K562 (cell line): ENCODE data around the gene YTHDF1. TPM values are rescaled to one million over a fixed set of nuclear protein-coding genes. Genes with fewer than 3 reads are reported as not detected.

Source experiments
- ATAC-seq: fragments of 200-7000 bp; cut with Tn5 transposase; 3 replicates; pipeline ENCODE4 v1.9.1; 2020; ENCODE audit warnings: moderate library complexity
- BruUV-seq: library from RNA; stranded (reverse); fragments of 400-500 nt; replicated peaks from 2 replicates; lab custom pipeline; 2021; lab: Mats Ljungman, UMichigan
- CTCF ChIA-PET: fragments of 300-600 bp; formaldehyde crosslinking; extraction: SDS; loops from one replicate; lab custom pipeline; 2021; ENCODE audit warnings: low intra/inter-chr PET ratio; lab: Yijun Ruan, JAX
- POLR2A ChIA-PET: fragments of 300-600, 350-650 bp; sonication (Branson Sonifier 250); formaldehyde crosslinking; extraction: SDS; loops from one replicate; lab custom pipeline; 2021; ENCODE audit warnings: antibody characterized with exemption, inconsistent platforms; lab: Yijun Ruan, JAX
- DNase-seq, 4 experiments: peaks; one replicate each; pipeline versions ENCODE4 v3.0.0 to v3.0.0-alpha.2; 2011 to 2018; ENCODE audit warnings: low spot score in 3 of 4, mixed read lengths in 3 of 4; ENCODE audit errors: extremely low read depth in 1 of 4
- FAIRE-seq: peaks from 2 replicates; lab custom pipeline; 2011; peaks lifted over from hg19 to GRCh38; lab: Jason Lieb, UNC
- H2AFZ ChIP-seq: 2 replicates; pipeline ENCODE4 v1.6.0; 2011; ENCODE audit warnings: low read depth, low read length, control low read depth, inconsistent platforms
- H3K27ac ChIP-seq: fragments of 200-600 bp; 3 replicates; pipeline ENCODE4 v1.8.0; 2011; ENCODE audit warnings: low read depth, mild to moderate bottlenecking, control low read depth, inconsistent platforms, low read length, moderate library complexity, mixed read lengths; ENCODE audit errors: extremely low read depth
- H3K27me3 ChIP-seq, 2 experiments: fragments of 300-600 bp in 1 of 2; 2 replicates in 1 of 2; 3 replicates in 1 of 2; pipeline versions ENCODE4 v1.6.0 to v1.8.0; 2011; ENCODE audit warnings: inconsistent platforms in 2 of 2, low read length in 2 of 2, mild to moderate bottlenecking in 1 of 2, mixed read lengths in 1 of 2, moderate library complexity in 1 of 2; ENCODE audit not compliant: control insufficient read depth in 2 of 2, insufficient read depth in 2 of 2
- H3K36me3 ChIP-seq: fragments of 300-600 bp; 3 replicates; pipeline ENCODE4 v1.8.0; 2011; ENCODE audit warnings: mild to moderate bottlenecking, low read length, inconsistent platforms; ENCODE audit not compliant: control insufficient read depth, insufficient read depth
- H3K4me1 ChIP-seq, 2 experiments: fragments of 200-600 bp in 1 of 2; replicated peaks in 1 of 2; 2 replicates in 1 of 2; 3 replicates in 1 of 2; pipeline versions ENCODE4 v1.5.1 to v1.8.0; 2011; ENCODE audit warnings: inconsistent platforms in 2 of 2, low read length in 2 of 2, mild to moderate bottlenecking in 1 of 2, mixed read lengths in 1 of 2, moderate library complexity in 1 of 2; ENCODE audit not compliant: control insufficient read depth in 2 of 2, insufficient read depth in 2 of 2
- H3K4me2 ChIP-seq: 2 replicates; pipeline ENCODE4 v1.6.1; 2011; ENCODE audit warnings: low read length, control low read depth, inconsistent platforms, mixed read lengths; ENCODE audit not compliant: insufficient read depth
- H3K4me3 ChIP-seq: fragments of 200-600 bp; sonication (generic), shearing (Covaris generic); 2 replicates; pipeline ENCODE4 v1.5.1; 2016; ENCODE audit warnings: control low read depth, inconsistent platforms
- H3K79me2 ChIP-seq: fragments of 200-600 bp; 3 replicates; pipeline ENCODE4 v1.8.0; 2011; ENCODE audit warnings: low read length, inconsistent platforms; ENCODE audit not compliant: control insufficient read depth, insufficient read depth
- H3K9ac ChIP-seq, 2 experiments: 2 replicates each; pipeline versions ENCODE4 v1.6.0 to v1.6.1; 2011; ENCODE audit warnings: low read depth in 2 of 2, low read length in 2 of 2, control low read depth in 1 of 2, inconsistent platforms in 1 of 2, mild to moderate bottlenecking in 1 of 2, mixed read lengths in 1 of 2; ENCODE audit not compliant: insufficient read depth in 1 of 2
- H3K9me1 ChIP-seq: one replicate; pipeline ENCODE4 v1.6.0; 2011; ENCODE audit warnings: inconsistent platforms, mild to moderate bottlenecking, low read length, moderate library complexity; ENCODE audit not compliant: control insufficient read depth, insufficient read depth
- H3K9me3 ChIP-seq: replicated peaks from 2 replicates; pipeline ENCODE4 v1.5.1; 2011; ENCODE audit warnings: low read depth, low read length, inconsistent platforms; ENCODE audit not compliant: control insufficient read depth, insufficient read depth
- H4K20me1 ChIP-seq: replicated peaks from 2 replicates; pipeline ENCODE4 v1.6.1; 2011; ENCODE audit warnings: low read length, inconsistent platforms, mixed read lengths; ENCODE audit not compliant: control insufficient read depth, insufficient read depth
- ZKSCAN3 ChIP-seq: fragments of 250-450 bp; sonication (Bioruptor Pico); IDR thresholded peaks from 2 replicates; pipeline ENCODE4 v1.4.0; 2020
- ZNF764 ChIP-seq: fragments of 250-450 bp; sonication (Bioruptor Pico); IDR thresholded peaks from 2 replicates; pipeline ENCODE4 v1.4.0; 2020; ENCODE audit warnings: low read depth, mild to moderate bottlenecking, moderate library complexity
- WGBS: fragments of 100-300 bp; shearing (Covaris generic); methylation state at CpG from one replicate; pipeline ENCODE4 v1.1.6; 2016; ENCODE audit warnings: low coverage, mixed read lengths; ENCODE audit not compliant: insufficient coverage; ENCODE audit errors: missing lambda C conversion rate; 5-methylcytosine and 5-hydroxymethylcytosine counted together
- in situ Hi-C: fragments of 300-500 bp; cut with MboI; formaldehyde crosslinking; loops from 4 replicates; pipeline ENCODE4 v1.15.0; 2018; ENCODE audit warnings: inconsistent platforms, mixed read lengths
- intact Hi-C: fragments of 100-400 bp; cut with micrococcal nuclease; formaldehyde crosslinking; loops from 2 replicates; pipeline ENCODE4 v1.14.2; 2022
- polyA plus RNA-seq, 8 experiments: library from polyadenylated mRNA; depleted of rRNA in 4 of 8; stranded (reverse) in 5 of 8; unstranded in 3 of 8; fragments of >200 nt; fragmentation: Nextera tagmentation in 2 of 8; fragmentation: Illumina TruSeq in 1 of 8; extraction: Ambion mirVana in 2 of 8; extraction: Trizol in 1 of 8; gene quantifications; 2 replicates each; pipeline versions ENCODE4 v1.2.1 to v1.2.3, GENCODE V29; 2011 to 2014; ENCODE audit warnings: inconsistent platforms in 1 of 8, missing spikeins in 1 of 8
- total RNA-seq, 7 experiments: library from RNA; depleted of rRNA in 6 of 7; stranded (reverse); fragments of >200 nt in 6 of 7; fragmentation: Illumina TruSeq in 2 of 7; extraction: Trizol in 2 of 7; gene quantifications; 2 replicates each; pipeline versions ENCODE4 v1.2.1 to v1.2.3, GENCODE V29; 2011 to 2021; ENCODE audit warnings: low replicate concordance in 1 of 7
- TF ChIP-seq, protein P1 (sequence below), 2 experiments: fragments of 450-650 bp in 1 of 2; sonication (generic) in 1 of 2; formaldehyde crosslinking in 1 of 2; IDR thresholded peaks; 2 replicates each; pipeline versions ENCODE4 v1.7.1 to v1.9.0; 2016 to 2022; ENCODE audit warnings: inconsistent platforms in 1 of 2, mild to moderate bottlenecking in 1 of 2, missing genetic modification reagents in 1 of 2
- TF ChIP-seq, protein P2 (sequence below), 3 experiments: fragments of 200-800 bp in 1 of 3; sonication (Bioruptor generic) in 1 of 3; sonication (generic) in 1 of 3; formaldehyde crosslinking in 1 of 3; IDR thresholded peaks; 2 replicates each; pipeline versions ENCODE4 v1.6.1 to v1.8.0; 2016 to 2022; ENCODE audit warnings: mild to moderate bottlenecking in 2 of 3, missing compliant biosample characterization in 2 of 3, missing genetic modification characterization in 2 of 3, missing genetic modification reagents in 1 of 3

The YTHDF1 gene
- total and polyA plus RNA-seq, 9 of the 15 experiments (the other 6 are each of a cell fraction or from before 2014, with no cell fraction given): 10.1 to 42.4 (median 27.8) TPM

DNA sequence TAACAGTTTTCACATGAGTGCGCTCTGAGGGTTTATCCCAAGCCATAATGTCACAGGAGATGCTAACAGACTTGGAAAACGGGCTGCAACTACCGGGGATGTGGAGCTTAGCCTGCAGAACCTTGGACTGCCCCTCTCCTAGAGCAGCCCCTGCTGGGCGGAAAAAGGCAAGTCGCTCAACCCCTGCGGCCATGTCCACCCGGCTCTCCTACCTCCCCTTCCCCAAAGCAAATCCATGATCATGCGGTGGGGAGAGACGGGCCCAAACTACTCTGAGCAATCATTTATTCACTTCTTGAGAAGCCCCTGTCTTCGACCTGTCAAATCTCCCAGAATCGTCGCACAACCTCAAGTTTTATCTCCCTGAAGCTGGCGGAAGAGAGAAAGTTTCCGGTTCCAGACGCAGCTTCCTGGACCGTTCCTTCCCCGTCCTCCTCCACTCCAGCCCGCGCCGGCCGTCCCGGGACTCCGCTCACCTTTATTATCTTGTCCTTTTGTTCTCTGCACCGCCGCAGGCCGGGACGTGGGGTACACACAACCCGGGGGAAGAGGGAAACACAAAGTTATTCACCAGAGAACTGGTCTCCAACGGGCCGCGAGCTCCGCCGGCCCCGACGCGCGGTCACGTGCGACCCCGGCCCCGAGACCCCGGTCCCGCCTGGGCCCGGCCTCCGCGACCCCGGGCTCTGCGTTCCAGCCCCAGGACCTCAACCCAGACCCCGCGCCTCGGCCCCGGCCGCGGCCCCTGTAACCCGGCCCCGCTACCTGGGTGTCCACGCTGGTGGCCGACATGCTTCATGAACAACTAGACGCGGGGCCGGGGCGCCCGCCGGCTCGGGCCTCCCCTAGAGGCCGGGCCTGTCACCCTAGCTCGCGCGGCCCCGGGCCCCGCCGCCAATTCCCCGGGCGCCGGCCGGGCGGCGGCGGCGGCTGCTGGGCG is 560 bp downstream of the YTHDF1 start:
- FAIRE-seq: peak; percentile 79
- Histone ChIP-seq H3K9me1 (no peaks in the 10 kb centered on the region), H3K79me2 (peaks cover 53% of the 10 kb centered on the region), H2AFZ (peak overlapping the region; percentile 47; the same call in 1 of the 2 replicates), H3K36me3 (peaks cover 47% of the 10 kb centered on the region), H3K9ac (peak overlapping the region; percentile 88 to 99), H3K4me1 (peaks cover 17 to 41% of the 10 kb centered on the region in 2 experiments; a peak in 4 of 5 replicates), H3K4me3 (peak overlapping the region; percentile 90), H3K27me3 (peaks cover 0 to 13% of the 10 kb centered on the region in 2 experiments; a peak in 3 of 5 replicates), H3K27ac (peak overlapping the region; percentile 82), H3K4me2 (peak overlapping the region; percentile 93), H3K9me3 (no peaks in the 10 kb centered on the region), H4K20me1 (peaks cover 4% of the 10 kb centered on the region; the same call in 1 of the 2 replicates)
- ChIA-PET POLR2A (interaction anchor here (0.6 to 2.3 kb wide), 10 partner anchors 9 to 167 kb away, joined by 3 to 11 read pairs (median 4); no protein-coding TSS in a partner anchor), CTCF (interaction anchor here (0.6 kb wide), 1 partner anchor 32 kb away, joined by 3 read pairs; no protein-coding TSS in a partner anchor)
- WGBS: under 1% methylated on average over 28 of the region's 81 CpGs
- in situ Hi-C loops (no loop called here), intact Hi-C loops (no loop called here)
- TSS peak; percentile 60 for BruUV-seq
- peak; percentile 80 for ATAC-seq
- peak; percentile 50 to 78 (median 66) for DNase-seq
- TF ChIP-seq, protein P1, sequence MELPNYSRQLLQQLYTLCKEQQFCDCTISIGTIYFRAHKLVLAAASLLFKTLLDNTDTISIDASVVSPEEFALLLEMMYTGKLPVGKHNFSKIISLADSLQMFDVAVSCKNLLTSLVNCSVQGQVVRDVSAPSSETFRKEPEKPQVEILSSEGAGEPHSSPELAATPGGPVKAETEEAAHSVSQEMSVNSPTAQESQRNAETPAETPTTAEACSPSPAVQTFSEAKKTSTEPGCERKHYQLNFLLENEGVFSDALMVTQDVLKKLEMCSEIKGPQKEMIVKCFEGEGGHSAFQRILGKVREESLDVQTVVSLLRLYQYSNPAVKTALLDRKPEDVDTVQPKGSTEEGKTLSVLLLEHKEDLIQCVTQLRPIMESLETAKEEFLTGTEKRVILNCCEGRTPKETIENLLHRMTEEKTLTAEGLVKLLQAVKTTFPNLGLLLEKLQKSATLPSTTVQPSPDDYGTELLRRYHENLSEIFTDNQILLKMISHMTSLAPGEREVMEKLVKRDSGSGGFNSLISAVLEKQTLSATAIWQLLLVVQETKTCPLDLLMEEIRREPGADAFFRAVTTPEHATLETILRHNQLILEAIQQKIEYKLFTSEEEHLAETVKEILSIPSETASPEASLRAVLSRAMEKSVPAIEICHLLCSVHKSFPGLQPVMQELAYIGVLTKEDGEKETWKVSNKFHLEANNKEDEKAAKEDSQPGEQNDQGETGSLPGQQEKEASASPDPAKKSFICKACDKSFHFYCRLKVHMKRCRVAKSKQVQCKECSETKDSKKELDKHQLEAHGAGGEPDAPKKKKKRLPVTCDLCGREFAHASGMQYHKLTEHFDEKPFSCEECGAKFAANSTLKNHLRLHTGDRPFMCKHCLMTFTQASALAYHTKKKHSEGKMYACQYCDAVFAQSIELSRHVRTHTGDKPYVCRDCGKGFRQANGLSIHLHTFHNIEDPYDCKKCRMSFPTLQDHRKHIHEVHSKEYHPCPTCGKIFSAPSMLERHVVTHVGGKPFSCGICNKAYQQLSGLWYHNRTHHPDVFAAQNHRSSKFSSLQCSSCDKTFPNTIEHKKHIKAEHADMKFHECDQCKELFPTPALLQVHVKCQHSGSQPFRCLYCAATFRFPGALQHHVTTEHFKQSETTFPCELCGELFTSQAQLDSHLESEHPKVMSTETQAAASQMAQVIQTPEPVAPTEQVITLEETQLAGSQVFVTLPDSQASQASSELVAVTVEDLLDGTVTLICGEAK (IDR thresholded peaks at IDR 0.05): peak; percentile 75
- TF ChIP-seq, protein P1 (CRISPR knock-in tag; IDR thresholded peaks at IDR 0.05): no peak
- TF ChIP-seq ZKSCAN3 (CRISPR knock-in tag): no peak
- TF ChIP-seq ZNF764 (CRISPR knock-in tag): peak; percentile 83; the same call in 1 of the 2 replicates
- TF ChIP-seq, protein P2, sequence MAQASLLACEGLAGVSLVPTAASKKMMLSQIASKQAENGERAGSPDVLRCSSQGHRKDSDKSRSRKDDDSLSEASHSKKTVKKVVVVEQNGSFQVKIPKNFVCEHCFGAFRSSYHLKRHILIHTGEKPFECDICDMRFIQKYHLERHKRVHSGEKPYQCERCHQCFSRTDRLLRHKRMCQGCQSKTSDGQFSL (CRISPR knock-in tag; IDR thresholded peaks at IDR 0.05): no peak
- TF ChIP-seq, protein P2 (tag; IDR thresholded peaks at IDR 0.05): no peak
